Anterior cingulate cortex (tissue), 58 donors: ENCODE measurements around the gene C1orf115.
"Not testable (repeated sequence)": the region's sequence is repeated elsewhere in the genome, so short reads cannot be mapped to it uniquely, and the experiment has no call there.

Experiments used
- DNase-seq, 58 donors: peaks; one replicate each; lab custom pipeline; 2025; lab: John Stamatoyannopoulos, UW

C1orf115 gene

DNA sequence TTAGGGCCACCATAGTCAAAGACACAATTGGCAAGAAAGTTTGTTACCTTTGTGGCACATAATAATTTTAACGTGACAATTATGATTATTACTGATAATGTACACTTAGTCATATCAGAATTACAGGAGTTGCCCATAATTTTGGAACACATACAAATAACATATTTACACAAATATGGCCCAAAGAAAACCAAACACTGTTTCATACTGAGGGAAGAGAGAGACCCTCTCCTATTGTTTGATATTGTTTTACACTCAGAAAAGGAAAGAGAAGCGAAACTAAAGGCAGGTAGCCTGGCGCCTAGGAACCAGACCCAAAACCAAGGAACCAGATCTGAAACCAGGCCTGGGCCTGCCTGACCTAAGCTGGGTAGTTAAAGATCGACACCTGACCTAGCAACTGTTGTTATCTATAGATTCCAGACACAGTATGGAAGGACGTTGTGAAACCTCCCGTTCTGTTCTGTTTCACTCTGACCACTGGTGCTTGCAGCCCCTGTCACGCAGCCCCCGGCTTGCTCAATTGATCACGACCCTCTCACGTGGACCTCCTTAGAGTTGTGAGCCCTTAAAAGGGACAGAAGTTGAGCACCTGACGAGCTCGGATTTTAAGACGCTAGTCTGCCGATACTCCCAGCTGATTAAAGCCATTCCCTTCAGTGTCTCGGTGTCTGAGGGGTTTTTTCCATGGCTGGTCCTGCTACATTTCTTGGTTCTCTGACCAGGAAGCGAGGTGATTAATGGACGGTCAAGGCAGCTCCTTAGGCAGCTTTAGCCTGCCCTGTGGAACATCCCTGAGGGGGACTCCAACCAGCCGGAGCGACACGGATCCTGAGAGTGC lies 27.9 kb downstream of the C1orf115 start:
- no peak for DNase-seq

DNA sequence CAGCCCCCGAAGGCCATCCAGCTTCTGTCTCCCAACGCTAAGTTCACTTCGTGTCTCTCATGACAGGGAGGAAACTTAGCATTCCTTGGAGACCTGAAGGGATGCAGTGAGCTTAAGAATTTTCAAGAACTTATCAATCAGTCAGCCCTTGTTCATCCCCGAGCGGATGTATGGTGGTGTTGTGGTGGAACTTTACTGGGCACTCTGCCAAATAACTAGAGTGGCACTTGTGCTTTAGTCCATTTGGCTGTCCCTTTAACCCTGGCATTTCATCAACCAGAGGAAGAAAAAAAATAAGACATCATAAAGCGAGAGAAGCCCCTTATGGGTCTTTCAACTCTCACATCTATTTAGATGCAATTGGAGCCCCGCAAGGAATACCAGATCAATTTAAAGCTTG lies 31.1 kb downstream of the C1orf115 start:
- DNase-seq, result not testable (repeated sequence)

DNA sequence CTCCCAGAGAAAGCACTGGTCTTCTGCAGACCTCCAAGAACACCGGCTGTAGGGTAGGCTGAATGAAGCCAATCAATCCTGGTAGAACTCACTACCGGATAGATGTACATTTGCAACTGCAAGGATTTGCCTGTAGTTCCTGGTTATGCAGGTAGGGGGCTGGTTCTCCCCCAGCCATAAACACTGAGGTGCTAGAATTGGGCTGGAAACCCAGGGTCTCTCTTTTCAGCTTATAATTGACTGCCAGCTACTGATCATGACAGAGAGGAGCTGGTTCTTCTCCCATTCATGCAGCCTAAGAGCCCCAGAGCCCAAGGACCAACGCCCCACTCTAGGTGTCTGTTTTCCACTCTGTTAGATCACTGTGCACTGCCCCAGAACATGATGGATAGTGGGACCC lies 36.5 kb downstream of the C1orf115 start:
- no peak for DNase-seq

GRCh38 chr1:220727519-220727918 lies 37.4 kb downstream of the C1orf115 start:
- DNase-seq, result no peak

GRCh38 chr1:220730486-220730885 lies 40.3 kb downstream of the C1orf115 start:
- no peak for DNase-seq

- DNase-seq, result no peak
These were observed 42.0 kb downstream of the C1orf115 start for GRCh38 chr1:220732137-220732536.

- DNase-seq, result no peak
These were observed 42.5 kb downstream of the C1orf115 start for GRCh38 chr1:220732621-220733020.

- peak in 46 of 58 donors; percentile 3 to 75 (median 34) for DNase-seq
These were observed 43.0 kb downstream of the C1orf115 start for GRCh38 chr1:220733086-220733601.

DNA sequence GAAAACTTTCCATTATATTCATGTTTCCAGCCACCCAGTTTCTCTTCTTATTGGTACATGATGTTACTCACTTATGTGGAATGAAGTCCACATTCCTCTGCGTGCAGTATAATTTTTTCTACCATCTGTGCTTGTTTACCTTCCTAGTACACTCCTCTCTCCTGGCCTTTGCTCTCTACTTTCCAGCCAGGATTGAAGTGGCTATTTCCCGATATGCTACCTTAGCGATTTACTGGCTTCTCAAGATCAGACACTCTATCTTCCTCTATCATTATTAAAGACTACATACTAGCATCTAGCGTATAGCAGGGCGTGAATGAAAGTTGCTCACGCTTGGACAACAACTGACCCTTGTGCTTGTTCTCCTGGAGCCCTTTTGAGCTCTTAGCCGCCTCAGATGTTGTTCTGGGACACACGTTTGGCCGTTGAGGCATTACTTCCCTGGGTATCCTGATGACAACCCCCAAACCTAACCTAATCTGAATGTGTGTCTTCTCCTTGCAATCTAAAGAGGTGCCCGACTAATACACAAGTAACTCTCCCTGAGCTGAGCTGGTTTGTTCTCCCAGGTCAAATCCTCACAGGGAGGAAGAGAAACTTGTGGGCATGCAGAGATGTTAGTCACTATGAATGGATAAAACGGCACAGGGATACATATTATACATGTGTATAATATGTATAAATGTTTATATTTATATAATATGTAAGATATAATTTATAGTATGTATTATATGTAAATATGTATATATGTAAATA lies 44.6 kb downstream of the C1orf115 start:
- no peak for DNase-seq

GRCh38 chr1:220736283-220736682 lies 46.1 kb downstream of the C1orf115 start:
- not testable (repeated sequence) for DNase-seq

DNA sequence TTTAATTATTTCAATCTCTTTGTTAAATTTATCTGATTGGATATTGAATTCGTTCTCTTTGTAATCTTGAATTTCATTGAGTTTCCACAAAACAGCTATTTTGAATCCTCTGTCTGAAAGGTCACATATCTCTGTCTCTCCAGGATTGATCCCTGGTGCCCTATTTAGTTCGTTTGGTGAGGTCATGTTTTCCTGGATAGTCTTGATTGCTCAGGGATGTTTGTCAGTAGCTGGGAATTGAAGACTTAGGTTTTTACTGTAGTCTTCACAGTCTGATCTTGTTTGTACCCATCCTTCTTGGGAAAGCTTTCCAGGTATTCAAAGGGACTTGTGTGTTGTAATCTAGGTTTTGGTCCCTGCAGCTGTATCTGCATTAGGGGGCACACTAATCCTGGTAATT lies 51.2 kb downstream of the C1orf115 start:
- no peak for DNase-seq

GRCh38 chr1:220741825-220742224 lies 51.7 kb downstream of the C1orf115 start:
- DNase-seq, result no peak

DNA sequence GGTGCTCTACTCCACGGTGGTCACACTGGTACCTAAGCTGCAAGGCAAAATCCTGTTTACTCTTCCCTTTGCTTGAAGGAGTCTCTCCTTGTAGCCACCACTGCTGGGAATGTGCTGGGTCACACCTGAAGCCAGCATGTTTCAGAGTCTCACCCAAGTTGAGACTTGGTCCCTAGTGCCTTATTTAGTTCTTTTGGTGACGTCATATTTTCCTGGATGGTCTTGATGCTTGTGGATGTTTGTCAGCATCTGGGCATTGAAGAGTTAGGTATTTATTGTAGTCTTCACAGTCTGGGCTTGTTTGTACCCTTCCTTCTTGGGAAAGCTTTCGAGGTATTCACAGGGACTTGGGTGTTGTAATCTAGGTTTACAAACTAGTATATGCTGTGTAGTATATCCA lies 52.4 kb downstream of the C1orf115 start:
- no peak for DNase-seq

- DNase-seq, result no peak
These were observed 56.7 kb downstream of the C1orf115 start for GRCh38 chr1:220746851-220747250.

DNA sequence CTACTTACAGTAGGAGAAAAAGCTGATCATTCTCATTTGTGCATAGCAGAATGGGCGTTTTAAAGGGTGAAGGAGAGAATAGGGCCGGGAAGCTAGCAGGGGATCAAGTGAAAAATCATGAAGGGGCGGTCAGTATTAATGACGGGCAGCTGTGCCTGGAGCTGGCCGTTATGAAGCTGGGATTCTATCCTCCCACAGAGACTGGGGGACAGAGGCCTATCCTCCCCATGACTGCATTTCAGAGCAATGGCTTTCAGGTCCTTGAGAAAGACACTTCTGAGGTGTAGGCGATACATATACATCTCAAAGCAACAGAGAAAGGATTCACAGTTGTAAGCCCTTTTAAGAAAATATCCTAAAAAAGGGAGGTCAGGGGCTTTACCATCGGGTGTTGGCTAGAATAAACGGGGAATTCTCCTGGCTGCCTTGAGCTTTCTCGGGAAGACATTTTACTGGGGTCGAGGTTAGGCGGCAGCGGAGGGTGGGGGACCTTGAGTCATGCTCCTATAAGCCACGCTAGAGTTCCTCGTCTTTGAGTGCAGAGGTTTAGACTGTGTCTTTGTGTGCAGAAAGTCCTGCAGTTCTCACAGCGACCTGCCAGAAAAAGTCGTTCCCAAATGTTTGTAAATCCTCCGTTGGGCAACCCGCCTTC lies 57.4 kb downstream of the C1orf115 start:
- DNase-seq, result no peak

DNA sequence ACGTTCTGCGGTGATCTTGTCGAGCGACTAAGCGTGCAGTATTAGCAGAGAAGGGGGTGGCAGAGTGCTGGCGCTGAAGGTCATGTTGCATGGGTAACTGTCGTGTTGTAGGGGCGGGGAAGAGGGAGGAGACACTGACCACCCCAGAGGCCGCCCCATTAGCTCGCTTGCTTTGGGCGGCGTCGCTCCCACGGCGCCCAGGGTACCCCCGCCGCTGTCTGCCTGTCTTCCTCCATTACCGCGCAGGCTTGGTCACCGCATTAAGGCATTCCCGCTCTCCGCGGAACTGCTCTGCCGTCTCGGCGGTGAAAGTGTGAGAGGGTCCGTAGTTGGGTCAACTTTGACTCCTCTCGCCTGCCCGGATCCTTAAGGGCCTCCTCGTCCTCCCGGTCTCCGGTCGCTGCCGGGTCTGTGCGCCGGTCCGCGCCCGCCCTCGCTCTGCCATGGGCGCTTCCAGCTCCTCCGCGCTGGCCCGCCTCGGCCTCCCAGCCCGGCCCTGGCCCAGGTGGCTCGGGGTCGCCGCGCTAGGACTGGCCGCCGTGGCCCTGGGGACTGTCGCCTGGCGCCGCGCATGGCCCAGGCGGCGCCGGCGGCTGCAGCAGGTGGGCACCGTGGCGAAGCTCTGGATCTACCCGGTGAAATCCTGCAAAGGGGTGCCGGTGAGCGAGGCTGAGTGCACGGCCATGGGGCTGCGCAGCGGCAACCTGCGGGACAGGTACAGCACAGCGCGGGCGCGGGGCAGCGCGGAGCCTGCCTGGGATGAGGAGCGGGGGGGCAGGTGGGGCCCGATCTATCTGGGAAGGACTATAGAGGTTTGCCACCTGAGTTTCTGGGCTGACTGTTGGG lies 58.1 kb downstream of the C1orf115 start, which contains the start of gene MTARC2:
MTARC2 (plus strand) TSS at position 234 of the 846 bp plus-strand sequence; CDS start at position 444, 210 bp downstream.
- DNase-seq, result peak in 53 of 58 donors; percentile 14 to 77 (median 48)
